HEK293 (cell line): ENCODE measurements around the gene ITGB3.
A peak's percentile ranks its signal among the peaks of the same experiment; 100 is the strongest.

Experiments
- CTCF ChIA-PET: fragments of 350-600 bp; formaldehyde crosslinking; extraction: SDS; loops from one replicate; lab custom pipeline; 2021; ENCODE audit warnings: antibody characterized with exemption; lab: Yijun Ruan, JAX
- POLR2A ChIA-PET: fragments of 300-600 bp; formaldehyde crosslinking; extraction: SDS; loops from one replicate; lab custom pipeline; 2020; ENCODE audit warnings: antibody characterized with exemption, inconsistent platforms; lab: Yijun Ruan, JAX
- H3K27ac ChIP-seq: fragments of 200-500 bp; sonication (Bioruptor generic); 2 replicates; pipeline ENCODE4 v1.5.1; 2014; ENCODE audit warnings: low read depth, low read length, control low read depth, inconsistent platforms; ENCODE audit errors: extremely low read depth
- H3K36me3 ChIP-seq, 2 experiments: fragments of 200-500 bp in 1 of 2; sonication (Bioruptor generic) in 1 of 2; 1 replicate in 1 of 2; 2 replicates in 1 of 2; pipeline ENCODE4 v1.5.1; 2014 to 2017; ENCODE audit warnings: inconsistent platforms in 2 of 2, low read length in 2 of 2; ENCODE audit not compliant: control insufficient read depth in 2 of 2, insufficient read depth in 1 of 2
- H3K4me1 ChIP-seq: fragments of 200-500 bp; sonication (Bioruptor generic); 2 replicates; pipeline ENCODE4 v1.5.1; 2014; ENCODE audit warnings: mild to moderate bottlenecking, low read length, inconsistent platforms; ENCODE audit not compliant: control insufficient read depth, insufficient read depth
- H3K4me3 ChIP-seq: 2 replicates; pipeline ENCODE4 v1.5.1; 2011; ENCODE audit warnings: low read depth, mild to moderate bottlenecking, control low read depth, low read length, moderate library complexity
- H3K9me3 ChIP-seq: fragments of 200-500 bp; sonication (Bioruptor generic); 2 replicates; pipeline ENCODE4 v1.5.1; 2014; ENCODE audit warnings: low read depth, low read length, inconsistent platforms; ENCODE audit not compliant: control insufficient read depth, insufficient read depth
- BCL11A ChIP-seq: fragments of 450-650 bp; formaldehyde crosslinking; IDR thresholded peaks from 2 replicates; pipeline ENCODE4 v1.5.1; 2016; ENCODE audit warnings: low read depth, missing biosample characterization, missing genetic modification characterization
- KLF16 ChIP-seq: fragments of 450-650 bp; formaldehyde crosslinking; IDR thresholded peaks from 2 replicates; pipeline ENCODE4 v1.5.1; 2017; ENCODE audit warnings: missing biosample characterization, missing genetic modification characterization
- SP3 ChIP-seq: fragments of 450-650 bp; formaldehyde crosslinking; IDR thresholded peaks from 2 replicates; pipeline ENCODE4 v1.5.1; 2016; ENCODE audit warnings: missing biosample characterization, missing genetic modification characterization
- WT1 ChIP-seq: fragments of 450-650 bp; formaldehyde crosslinking; IDR thresholded peaks from 2 replicates; pipeline ENCODE4 v1.5.1; 2016; ENCODE audit warnings: missing biosample characterization, missing genetic modification characterization
- ZBTB1 ChIP-seq: fragments of 450-650 bp; formaldehyde crosslinking; IDR thresholded peaks from 2 replicates; pipeline ENCODE4 v1.5.1; 2016; ENCODE audit warnings: missing biosample characterization, missing genetic modification characterization
- ZNF138 ChIP-seq: fragments of 450-650 bp; formaldehyde crosslinking; IDR thresholded peaks from 2 replicates; pipeline ENCODE4 v1.5.1; 2016; ENCODE audit warnings: missing biosample characterization, missing genetic modification characterization, borderline replicate concordance
- ZNF19 ChIP-seq: fragments of 450-650 bp; formaldehyde crosslinking; IDR thresholded peaks from 2 replicates; pipeline ENCODE4; 2016; ENCODE audit warnings: missing biosample characterization, missing genetic modification characterization, low read depth
- ZNF266 ChIP-seq: fragments of 450-650 bp; formaldehyde crosslinking; IDR thresholded peaks from 2 replicates; pipeline ENCODE4 v1.5.1; 2016; ENCODE audit warnings: missing biosample characterization, missing genetic modification characterization, low read depth
- ZNF335 ChIP-seq: fragments of 450-650 bp; formaldehyde crosslinking; conservative IDR thresholded peaks from 2 replicates; pipeline ENCODE4 v1.5.1; 2016; ENCODE audit warnings: missing biosample characterization, missing genetic modification characterization
- ZNF530 ChIP-seq: fragments of 450-650 bp; formaldehyde crosslinking; IDR thresholded peaks from 2 replicates; pipeline ENCODE4 v1.5.1; 2016; ENCODE audit warnings: low read depth, missing biosample characterization, missing genetic modification characterization
- ZNF561 ChIP-seq: fragments of 450-650 bp; IDR thresholded peaks from 2 replicates; pipeline ENCODE4 v1.5.1; 2018; ENCODE audit warnings: missing biosample characterization, missing genetic modification characterization, borderline replicate concordance
- ZNF571 ChIP-seq: fragments of 450-650 bp; formaldehyde crosslinking; IDR thresholded peaks from 2 replicates; pipeline ENCODE4 v1.5.0; 2017; ENCODE audit warnings: missing biosample characterization, missing genetic modification characterization
- ZNF596 ChIP-seq: fragments of 450-650 bp; IDR thresholded peaks from 2 replicates; pipeline ENCODE4 v1.5.0; 2018; ENCODE audit warnings: missing biosample characterization, mild to moderate bottlenecking, missing genetic modification characterization, moderate library complexity
- ZNF768 ChIP-seq: fragments of 450-650 bp; formaldehyde crosslinking; IDR thresholded peaks from 2 replicates; pipeline ENCODE4 v1.5.1; 2018; ENCODE audit warnings: missing biosample characterization, mild to moderate bottlenecking, missing genetic modification characterization
- TF ChIP-seq, protein P1 (sequence below): fragments of 450-650 bp; formaldehyde crosslinking; IDR thresholded peaks from 2 replicates; pipeline ENCODE4 v1.5.1; 2016; ENCODE audit warnings: missing biosample characterization, missing genetic modification characterization
- TF ChIP-seq, protein P2 (sequence below): fragments of 450-650 bp; formaldehyde crosslinking; IDR thresholded peaks from 2 replicates; pipeline ENCODE4 v1.5.1; 2016; ENCODE audit warnings: missing biosample characterization, missing genetic modification characterization, low read depth
- TF ChIP-seq, protein P3 (sequence below): fragments of 450-650 bp; formaldehyde crosslinking; IDR thresholded peaks from 2 replicates; pipeline ENCODE4 v1.5.1; 2016; ENCODE audit warnings: missing biosample characterization, missing genetic modification characterization

ITGB3 gene

DNA sequence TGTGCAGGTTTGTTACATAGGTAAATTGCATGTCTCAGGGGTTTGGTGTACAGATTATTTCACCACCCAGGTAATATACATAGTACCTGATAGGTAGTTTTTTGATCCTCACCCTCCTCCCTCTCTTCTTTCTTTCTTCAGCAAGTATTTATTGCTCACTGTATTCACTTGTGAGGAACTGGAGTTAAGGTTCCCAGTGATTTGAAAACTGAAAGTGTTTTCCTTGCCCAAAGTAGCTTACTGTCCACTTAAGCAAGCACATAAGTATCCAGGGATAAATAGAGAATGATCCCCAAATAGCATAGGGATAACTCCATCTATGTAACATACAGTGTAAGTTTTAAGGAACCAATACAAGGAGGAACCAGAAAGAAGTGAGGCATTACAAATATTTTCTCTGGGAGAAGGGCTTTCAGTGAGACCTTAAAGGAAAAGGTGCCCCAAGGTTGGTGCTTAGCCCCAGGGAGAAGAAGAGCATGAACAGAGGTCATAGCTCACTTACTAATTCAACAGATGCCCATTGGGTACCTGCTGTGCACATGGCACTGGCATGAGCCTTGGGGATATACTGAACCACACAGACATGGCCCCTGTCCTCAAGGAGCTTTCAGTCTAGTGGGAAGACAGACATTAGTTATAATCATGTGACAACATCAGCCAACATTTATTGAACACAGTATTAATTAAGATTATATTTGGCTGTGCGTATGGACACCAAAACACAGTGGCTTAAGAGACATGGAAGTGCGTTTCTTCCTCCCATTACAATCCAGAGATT lies 27.5 kb upstream of the ITGB3 start:
- no peak overlapping the region; the same call in 1 of the 2 replicates for H3K27ac ChIP-seq

DNA sequence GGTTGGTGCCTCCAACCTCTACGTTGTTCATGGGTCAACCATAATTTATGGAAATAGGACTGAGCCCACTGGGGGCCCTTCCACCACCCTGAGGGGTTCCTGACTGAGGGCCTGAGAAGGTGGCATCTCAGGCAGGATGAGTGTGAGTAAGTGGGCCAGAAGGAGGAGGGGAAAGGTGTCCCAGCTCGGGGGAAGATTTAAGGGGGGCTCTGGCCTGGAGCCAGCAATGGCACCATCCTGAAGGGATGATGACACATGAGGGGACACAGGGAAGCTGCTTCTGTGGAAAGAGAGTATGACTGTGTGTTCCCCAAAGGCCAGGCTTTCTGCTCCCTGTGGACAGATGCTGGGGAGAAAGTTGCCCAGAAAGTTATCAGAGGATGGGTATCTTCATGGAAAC lies 25.8 kb upstream of the ITGB3 start:
- H3K4me3 ChIP-seq, result no peak overlapping the region
- no peaks in the 10 kb centered on the region for H3K9me3 ChIP-seq
- no peak for TF ChIP-seq ZNF138 (tag by site-specific recombination)
- TF ChIP-seq, all 188 proteins: peak for 0
- POLR2A ChIA-PET, result no interaction called here
- Histone ChIP-seq H3K4me1 (peaks cover 2% of the 10 kb centered on the region; the same call in 1 of the 2 replicates), H3K36me3 (no peaks in the 10 kb centered on the region), H3K27ac (no peak overlapping the region)
- CTCF ChIA-PET, result interaction anchor here (0.6 to 8.6 kb wide), 4 partner anchors 11 to 286 kb away, joined by 4 to 164 read pairs (median 8); no protein-coding TSS in a partner anchor

More for the DNA sequence above, 27.5 kb upstream of the ITGB3 start:
- TF ChIP-seq, protein P1, sequence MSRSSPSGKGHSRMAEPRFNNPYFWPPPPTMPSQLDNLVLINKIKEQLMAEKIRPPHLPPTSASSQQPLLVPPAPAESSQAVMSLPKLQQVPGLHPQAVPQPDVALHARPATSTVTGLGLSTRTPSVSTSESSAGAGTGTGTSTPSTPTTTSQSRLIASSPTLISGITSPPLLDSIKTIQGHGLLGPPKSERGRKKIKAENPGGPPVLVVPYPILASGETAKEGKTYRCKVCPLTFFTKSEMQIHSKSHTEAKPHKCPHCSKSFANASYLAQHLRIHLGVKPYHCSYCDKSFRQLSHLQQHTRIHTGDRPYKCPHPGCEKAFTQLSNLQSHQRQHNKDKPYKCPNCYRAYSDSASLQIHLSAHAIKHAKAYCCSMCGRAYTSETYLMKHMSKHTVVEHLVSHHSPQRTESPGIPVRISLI (tag by site-specific recombination), result 0 out of 2 replicates have a peak, but pooled peaks have one; percentile 3
- TF ChIP-seq, protein P2, sequence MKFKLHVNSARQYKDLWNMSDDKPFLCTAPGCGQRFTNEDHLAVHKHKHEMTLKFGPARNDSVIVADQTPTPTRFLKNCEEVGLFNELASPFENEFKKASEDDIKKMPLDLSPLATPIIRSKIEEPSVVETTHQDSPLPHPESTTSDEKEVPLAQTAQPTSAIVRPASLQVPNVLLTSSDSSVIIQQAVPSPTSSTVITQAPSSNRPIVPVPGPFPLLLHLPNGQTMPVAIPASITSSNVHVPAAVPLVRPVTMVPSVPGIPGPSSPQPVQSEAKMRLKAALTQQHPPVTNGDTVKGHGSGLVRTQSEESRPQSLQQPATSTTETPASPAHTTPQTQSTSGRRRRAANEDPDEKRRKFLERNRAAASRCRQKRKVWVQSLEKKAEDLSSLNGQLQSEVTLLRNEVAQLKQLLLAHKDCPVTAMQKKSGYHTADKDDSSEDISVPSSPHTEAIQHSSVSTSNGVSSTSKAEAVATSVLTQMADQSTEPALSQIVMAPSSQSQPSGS (tag by site-specific recombination), result no peak
- TF ChIP-seq WT1 (tag by site-specific recombination), result no peak
- TF ChIP-seq, protein P3, sequence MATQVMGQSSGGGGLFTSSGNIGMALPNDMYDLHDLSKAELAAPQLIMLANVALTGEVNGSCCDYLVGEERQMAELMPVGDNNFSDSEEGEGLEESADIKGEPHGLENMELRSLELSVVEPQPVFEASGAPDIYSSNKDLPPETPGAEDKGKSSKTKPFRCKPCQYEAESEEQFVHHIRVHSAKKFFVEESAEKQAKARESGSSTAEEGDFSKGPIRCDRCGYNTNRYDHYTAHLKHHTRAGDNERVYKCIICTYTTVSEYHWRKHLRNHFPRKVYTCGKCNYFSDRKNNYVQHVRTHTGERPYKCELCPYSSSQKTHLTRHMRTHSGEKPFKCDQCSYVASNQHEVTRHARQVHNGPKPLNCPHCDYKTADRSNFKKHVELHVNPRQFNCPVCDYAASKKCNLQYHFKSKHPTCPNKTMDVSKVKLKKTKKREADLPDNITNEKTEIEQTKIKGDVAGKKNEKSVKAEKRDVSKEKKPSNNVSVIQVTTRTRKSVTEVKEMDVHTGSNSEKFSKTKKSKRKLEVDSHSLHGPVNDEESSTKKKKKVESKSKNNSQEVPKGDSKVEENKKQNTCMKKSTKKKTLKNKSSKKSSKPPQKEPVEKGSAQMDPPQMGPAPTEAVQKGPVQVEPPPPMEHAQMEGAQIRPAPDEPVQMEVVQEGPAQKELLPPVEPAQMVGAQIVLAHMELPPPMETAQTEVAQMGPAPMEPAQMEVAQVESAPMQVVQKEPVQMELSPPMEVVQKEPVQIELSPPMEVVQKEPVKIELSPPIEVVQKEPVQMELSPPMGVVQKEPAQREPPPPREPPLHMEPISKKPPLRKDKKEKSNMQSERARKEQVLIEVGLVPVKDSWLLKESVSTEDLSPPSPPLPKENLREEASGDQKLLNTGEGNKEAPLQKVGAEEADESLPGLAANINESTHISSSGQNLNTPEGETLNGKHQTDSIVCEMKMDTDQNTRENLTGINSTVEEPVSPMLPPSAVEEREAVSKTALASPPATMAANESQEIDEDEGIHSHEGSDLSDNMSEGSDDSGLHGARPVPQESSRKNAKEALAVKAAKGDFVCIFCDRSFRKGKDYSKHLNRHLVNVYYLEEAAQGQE (tag by site-specific recombination), result no peak
- Histone ChIP-seq H3K4me3 (no peak overlapping the region), H3K4me1 (peaks cover 2% of the 10 kb centered on the region; the same call in 1 of the 2 replicates), H3K36me3 (no peaks in the 10 kb centered on the region), H3K9me3 (no peaks in the 10 kb centered on the region)
- POLR2A ChIA-PET, result no interaction called here
- CTCF ChIA-PET, result interaction anchor here (0.8 to 2.1 kb wide), 2 partner anchors 86 to 89 kb away, joined by 3 to 14 read pairs; no protein-coding TSS in a partner anchor

DNA sequence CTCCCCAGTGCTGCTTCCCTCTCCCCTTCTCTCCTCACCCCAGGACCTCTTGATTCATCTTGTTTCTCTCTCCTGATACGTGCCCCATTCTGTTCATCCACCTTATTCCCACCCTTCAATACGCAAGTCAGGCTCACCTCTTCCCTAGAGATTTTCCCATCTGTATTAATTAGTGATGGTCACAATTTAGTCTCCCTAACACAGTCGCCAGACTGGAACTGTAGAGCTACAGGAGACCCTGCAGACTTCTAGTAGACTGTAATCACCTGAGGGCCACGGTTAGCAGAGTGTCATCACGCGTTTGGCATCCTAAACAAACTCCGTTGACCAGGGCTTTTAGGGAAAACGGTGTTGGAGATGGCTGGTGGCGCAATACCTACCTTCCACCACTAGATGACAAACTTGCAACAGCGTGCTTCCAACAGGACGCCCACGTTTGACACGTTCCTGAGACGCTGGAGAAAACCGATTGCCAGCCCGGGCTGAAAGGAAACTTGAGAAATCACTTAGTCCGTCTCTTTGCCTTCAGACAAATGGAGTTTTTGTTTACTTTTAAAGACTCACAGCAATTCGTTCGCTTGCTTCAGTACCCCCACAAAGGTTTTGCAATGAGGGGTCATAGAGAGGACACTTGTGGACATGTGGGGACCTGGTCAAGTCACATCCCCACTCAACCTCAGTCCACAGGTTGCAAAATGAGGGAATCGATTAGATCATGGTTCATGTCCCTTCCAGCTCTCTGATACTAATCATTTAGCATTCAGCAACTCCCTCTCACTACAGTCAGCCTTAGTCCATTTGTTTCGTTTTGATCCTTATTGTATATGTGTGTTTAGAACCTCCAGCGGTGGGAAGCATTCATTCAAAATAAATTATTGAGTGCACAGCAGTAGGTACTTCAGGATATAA lies 23.8 kb upstream of the ITGB3 start:
- no peak overlapping the region; the same call in 1 of the 2 replicates for H3K27ac ChIP-seq
- no peak overlapping the region for H3K4me3 ChIP-seq
- H3K36me3 ChIP-seq, result no peaks in the 10 kb centered on the region
- no peaks in the 10 kb centered on the region for H3K9me3 ChIP-seq
- ChIA-PET CTCF (interaction anchor here (0.6 to 8.6 kb wide), 48 partner anchors 10 to 572 kb away, joined by 3 to 164 read pairs (median 4); no protein-coding TSS in a partner anchor), POLR2A (interaction anchor here (1.0 to 1.5 kb wide), 4 partner anchors 49 to 87 kb away, joined by 3 read pairs; no protein-coding TSS in a partner anchor)
- peaks cover 2% of the 10 kb centered on the region; the same call in 1 of the 2 replicates for H3K4me1 ChIP-seq
- TF ChIP-seq ZNF571 (no peak), ZNF768 (no peak), SP3 (no peak; the same call in 1 of the 2 replicates), KLF16 (tag by site-specific recombination) (no peak), ZNF561 (tag by site-specific recombination) (peak; percentile 67), WT1 (tag by site-specific recombination) (no peak), ZNF19 (tag by site-specific recombination) (no peak), BCL11A (no peak), ZBTB1 (no peak), ZNF596 (no peak), ZNF266 (tag by site-specific recombination) (no peak), ZNF335 (peak; percentile 56), ZNF530 (no peak)
- TF ChIP-seq, protein P3 (tag by site-specific recombination), result no peak
